Ureter (tissue), 1 donor: Measurements from ENCODE around the gene MYNN. TPM values are rescaled to one million over a fixed set of nuclear protein-coding genes. Genes with fewer than 3 reads are reported as not detected.
"Not testable (repeated sequence)": the region's sequence is repeated elsewhere in the genome, so short reads cannot be mapped to it uniquely, and the experiment has no call there.

ENCODE experiments used
- DNase-seq: peaks from one replicate; pipeline ENCODE4 v3.0.0-alpha.2; 2020; ENCODE audit warnings: low spot score
- total RNA-seq: library from RNA; stranded (reverse); gene quantifications from one replicate; pipeline ENCODE4 v1.2.4, GENCODE V29; 2023
- donor health status: DM: yes; HTN: yes; CAD: no.

Gene MYNN
- total RNA-seq, result 18.5 TPM

DNA sequence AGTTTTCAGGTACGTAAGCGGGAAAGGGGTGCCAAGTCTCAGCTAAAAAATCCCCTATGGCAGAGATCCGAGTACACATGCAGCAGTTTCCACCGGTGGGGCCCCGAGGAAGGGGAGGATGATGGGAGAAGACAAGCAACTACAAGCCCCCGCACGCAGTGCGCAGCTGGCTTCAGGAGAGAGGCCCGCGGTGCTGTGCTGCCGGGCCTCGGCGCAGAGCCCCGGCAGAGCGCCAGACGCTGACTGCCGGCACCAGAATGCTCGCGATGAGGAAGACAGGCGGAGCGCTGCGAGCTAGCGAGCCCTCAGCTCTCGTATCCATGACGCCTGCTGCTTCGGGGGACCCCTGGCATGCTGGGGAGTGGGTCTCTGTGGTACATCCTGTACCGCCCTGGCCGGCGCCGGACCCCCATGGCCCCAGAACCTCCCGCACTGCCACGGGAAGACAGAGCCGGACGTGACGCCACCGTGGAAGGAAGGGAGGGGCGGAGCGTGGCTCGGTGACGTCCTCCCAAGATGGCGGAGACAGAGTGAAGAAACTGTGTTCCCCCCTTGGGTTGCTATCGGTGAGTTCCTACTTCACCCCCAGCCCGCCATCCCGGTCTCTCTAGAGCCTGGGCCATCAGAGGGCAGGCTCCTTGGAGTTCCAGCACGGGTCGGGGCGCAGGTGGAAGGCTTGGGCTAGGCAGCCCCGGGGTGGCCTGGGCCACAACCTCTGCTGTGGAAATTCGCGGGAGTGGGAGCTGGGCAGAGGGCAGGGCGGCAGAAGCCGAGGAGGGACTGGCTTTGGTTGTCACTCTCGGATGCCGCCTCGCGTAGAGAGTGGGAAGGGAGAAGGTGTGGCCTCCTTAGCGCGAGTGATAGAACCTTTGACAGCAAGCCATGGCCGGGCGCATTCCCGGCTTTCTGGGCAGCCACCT is at the start of gene MYNN:
Gene MYNN, plus strand, starts transcription at position 500 of the 920 bp plus-strand sequence. CDS start 900 bp downstream, outside the sequence.
- DNase-seq, result peak; percentile 95

DNA sequence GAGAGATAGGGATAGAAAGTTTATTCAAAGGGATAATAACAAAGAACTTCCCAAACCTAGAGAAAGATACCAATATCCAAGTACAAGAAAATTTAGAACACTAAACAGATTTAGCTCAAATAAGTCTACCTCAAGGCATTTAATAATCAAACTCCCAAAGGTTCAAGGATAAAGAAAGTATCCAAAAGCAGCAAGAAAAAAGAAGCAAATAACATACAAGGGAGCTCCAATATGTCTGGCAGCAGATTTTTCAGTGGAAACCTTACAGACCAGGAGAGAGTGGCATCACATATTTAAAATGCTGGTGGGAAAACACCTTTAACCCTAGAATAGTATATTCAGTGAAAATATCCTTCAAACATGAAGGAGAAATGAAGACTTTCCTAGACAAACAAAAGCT is 41.3 kb upstream of the MYNN start:
- not testable (repeated sequence) for DNase-seq

DNA sequence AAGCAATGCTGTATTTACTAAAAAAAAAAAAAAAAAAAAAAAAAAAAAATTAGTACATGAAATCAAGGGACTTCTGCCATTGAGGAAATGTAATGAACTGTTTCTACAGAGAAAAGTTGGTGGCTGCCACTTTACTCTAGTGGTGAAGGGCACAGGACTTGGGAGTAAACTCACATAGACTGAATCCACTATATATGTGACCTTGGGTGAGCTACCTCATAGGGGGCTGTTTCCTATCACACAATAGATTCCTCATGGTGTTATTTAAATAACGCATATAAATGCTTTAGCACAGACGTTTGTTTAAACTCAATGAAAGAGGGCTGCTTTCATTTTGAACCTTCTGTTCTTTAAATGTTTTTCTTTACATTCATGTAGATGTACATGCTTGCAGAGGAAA is 34.1 kb upstream of the MYNN start:
- DNase-seq, result no peak

DNA sequence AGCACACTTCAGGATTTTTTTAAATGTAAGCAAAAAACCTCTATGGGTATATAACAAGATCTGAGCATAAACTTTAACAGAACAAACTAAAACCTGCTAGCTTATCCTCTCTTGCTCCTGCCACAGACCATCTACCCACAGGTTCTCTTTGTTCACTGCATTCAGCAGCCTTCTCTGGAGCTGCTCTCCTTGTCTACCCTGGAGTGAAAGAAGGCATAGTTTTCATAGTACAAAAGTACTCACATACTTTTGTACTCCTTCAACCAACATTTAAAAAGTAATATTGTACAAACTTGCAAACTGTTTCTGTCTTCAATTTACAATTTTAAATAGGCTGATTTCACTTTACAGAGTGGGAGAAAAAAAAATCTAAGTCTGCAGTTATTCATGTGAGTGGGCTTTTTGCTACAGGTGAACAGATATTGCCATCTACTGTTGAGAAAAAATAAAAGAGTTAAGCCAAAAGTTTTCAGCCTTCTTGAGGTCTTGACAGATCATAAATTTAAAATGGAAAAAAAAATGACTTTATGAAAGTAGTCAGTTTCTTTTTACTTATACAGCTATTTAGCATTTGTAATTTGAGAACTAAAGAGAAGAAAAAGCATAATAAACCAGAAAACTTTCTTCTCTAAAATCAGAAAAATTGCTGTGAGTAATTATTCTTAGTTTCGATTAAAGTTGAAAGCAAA is 28.7 kb upstream of the MYNN start:
- no peak for DNase-seq

DNA sequence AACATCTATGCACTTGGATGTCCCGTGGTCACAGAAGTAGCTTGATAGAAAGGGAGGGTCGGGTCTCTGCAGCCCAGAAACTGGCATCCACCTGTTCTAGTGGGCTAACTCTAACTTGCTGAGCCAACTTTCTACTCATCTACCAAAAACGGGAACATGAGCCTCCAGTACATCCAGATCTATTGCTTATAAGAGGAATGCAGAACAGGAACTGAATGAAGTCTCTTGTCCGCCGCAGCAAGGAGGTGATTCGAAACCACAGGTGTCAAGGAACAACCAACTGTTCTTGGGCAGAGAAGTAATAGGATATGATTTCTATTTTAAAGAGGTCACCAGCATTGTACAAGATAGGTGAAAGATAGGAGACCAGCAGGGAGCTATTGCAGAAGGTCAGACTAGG is 26.3 kb upstream of the MYNN start:
- DNase-seq, result no peak

DNA sequence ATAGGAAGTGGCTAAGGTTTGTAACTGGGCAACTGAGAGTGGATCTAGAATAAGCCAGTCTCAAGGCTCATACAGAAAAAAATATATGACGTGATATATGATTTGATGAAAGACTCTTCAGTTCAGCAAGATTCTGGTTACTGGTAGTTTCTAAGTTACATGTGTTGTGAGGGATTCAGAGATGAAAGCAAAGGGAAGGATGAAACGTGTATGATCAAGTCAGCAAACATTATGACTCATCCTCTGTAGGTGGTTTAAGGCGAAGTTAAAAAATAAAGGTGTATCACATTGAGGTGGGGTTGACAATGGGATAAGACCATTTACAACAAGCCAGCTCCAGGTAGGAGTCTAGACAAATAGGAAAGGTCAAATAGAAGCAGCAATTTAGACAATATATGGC is 24.5 kb upstream of the MYNN start:
- no peak for DNase-seq

DNA sequence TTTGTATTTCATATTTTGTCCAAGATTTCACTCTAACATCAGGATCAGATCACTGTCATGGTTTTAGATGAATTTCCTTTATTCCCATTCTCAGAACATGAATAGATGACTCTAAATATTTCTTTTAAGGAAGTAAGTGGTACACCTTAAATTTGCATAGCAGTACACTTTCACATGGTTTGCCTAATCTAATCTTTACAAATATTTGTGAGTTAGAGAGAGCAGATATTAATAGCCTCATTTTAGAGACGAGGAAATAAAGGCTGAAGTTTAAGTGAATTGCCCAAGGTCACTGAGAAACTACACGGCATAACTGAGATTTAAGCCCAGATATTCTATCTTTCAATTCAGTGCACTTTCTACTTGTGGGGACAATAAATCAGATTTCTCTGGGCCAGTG is 22.5 kb upstream of the MYNN start:
- DNase-seq, result no peak

DNA sequence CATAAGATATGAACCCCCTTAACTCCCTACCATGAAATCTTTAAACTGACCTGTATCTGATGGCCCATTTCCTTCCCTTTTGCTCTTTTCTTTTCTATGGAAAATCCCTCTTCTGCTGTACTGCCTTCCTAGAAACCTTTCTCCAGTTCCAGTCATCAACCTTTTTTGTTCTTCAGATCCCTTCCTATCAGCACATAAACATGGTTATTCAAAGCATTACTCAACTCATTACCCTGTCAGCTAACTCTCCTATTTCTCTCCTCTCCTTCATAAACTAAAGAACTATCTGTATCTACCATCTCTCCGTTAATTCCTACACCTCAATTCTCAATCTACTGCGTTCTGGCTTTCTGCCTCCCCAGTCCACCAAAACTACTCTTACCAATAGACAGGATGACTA is 21.3 kb upstream of the MYNN start:
- DNase-seq, result no peak

DNA sequence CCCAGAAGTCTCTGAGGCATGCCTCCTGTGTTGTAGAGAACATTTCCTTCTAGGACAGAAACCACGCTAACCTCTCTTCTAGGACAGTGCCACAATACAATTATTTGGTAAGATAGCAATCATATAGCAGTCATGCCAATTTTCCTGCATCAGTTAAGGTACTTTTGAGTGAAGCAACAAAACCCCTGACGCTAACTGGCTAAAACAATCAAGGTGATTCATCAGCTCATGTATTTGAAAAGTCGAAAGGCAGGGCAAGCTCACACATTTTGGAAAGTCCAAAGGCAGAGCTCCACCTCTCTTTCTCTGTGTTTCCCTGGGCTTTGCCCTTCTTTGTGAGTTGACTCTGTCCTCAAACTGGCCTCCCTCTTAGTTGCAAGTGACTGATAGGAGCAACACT is 18.5 kb upstream of the MYNN start:
- no peak for DNase-seq

DNA sequence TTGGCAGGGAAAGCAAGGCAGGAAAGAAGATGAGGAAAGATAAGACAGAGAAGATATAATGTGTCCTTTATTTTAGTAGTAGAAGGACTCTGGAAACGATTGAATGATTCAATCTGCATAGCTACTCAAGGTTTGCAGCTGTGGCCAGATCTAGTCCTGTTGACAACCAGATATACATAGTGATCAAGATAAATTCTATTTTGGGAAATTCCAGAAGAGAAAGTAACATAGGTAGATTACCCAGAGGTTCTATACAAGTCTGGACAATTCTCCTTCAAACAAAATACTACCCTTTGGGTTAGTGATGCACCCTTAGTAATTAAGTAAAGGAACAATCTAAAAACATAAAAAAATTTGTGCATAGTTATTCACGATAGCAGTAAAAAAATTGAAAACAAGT is 17.7 kb upstream of the MYNN start:
- DNase-seq, result no peak

DNA sequence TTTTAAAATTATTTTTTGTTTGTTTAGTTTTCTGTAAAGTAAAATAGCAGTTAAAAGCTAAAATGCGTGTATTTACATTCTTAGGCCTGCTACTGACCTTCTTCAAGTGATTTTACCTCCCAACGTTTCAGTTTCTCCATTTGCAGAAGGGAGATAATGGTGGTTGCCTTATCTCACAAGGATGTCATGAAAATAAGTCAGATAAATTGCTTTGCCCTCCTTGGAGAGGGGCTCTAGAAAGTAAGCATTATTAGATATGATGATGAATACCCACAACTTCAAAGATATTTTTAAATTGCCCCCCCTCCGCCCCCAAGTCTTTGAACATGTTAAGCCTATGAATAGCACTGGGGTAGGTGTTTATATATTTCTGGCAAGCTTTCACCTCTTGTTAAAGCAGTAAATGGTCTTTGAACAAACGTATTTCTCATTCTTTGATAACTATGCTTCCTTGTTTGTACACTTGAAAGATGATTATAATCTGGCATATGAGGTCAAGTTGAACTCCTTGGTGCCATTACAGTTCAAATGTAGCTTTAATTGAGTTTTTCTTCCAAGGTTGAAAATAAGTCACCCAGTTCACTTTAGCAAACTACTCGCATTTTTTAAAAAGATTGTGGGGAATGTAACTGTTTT is 14.7 kb upstream of the MYNN start:
- no peak for DNase-seq

DNA sequence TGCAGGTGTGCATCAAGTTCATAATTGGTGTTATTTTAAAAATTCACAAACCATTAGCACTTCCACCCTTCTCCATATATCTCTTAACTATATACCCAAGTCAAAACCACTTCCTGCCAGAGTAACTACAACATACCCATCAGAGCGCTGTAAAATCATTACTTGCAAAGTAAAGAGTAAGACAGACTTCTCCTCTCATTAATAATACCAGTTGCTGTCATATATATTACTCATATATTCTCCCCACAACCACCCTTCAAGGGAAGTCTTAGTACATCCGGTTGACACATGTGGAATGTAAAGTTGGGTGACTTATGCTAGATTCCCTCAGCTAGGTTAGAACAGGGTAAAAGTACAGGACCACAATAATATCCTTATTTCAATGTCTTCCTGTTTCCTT is 13.9 kb upstream of the MYNN start:
- no peak for DNase-seq

DNA sequence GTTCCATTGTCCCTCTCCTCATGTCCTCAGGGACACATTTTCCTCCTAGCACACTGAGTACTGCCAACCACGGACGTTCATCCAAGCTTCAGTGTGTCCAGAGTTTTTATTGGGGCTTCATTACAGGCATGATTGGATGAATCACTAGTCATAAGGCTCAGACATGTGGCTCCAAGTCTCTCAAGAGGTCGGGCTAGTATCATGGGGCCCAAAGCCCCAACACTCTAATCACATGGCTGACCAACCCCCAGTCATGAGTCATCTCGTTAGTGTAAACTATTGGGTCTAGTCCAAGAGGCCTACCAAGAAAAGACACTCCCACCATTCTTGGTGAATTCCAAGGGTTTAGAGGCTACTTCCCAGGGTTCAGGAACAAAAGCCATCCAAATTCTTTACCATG is 12.7 kb upstream of the MYNN start:
- DNase-seq, result no peak

DNA sequence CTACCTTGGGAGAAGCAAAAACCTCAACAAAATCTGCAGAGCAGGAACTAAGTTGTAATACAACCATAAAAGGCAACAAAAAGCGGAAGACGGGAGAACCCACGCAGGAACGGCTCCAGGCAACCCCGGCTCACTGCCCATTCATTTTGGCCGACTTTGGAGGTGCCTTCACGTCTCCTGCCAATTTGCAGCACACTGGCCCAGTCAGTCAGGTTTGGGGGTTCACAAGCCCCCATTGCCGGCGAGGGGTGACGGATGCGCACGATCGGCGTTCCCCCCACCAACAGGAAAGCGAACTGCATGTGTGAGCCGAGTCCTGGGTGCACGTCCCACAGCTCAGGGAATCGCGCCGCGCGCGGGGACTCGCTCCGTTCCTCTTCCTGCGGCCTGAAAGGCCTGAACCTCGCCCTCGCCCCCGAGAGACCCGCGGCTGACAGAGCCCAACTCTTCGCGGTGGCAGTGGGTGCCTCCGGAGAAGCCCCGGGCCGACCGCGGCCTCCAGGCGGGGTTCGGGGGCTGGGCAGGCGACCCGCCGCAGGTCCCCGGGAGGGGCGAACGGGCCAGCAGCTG is 8.8 kb upstream of the MYNN start:
- peak; percentile 81 for DNase-seq

DNA sequence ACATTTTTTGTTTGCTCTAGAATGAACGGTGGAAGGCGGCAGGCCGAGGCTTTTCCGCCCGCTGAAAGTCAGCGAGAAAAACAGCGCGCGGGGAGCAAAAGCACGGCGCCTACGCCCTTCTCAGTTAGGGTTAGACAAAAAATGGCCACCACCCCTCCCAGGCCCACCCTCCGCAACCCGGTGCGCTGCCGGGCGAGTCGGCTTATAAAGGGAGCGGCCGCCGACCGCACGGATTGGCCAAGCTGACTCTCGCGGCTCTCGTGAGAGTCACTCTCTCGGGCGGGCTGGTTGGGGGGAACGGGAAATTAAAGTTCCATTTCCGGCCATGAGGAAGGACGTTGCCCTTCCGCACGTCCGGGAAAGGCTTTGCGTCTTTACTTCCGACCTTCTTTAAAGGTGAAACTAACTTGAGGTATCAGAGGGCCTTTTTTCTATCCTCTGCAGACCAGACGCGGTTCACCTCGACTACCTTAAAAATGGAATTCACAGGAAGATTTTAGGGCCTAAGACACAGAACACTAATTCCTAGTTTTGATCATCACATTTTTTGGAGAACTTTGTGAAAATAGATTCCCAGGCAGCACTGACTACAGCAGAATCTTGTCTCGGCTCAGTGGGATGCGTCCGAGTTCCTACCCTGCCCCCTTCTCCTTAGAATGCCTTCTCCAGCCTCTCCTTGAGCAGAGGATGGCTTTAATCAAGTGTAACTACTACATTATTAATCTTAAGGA is 8.1 kb upstream of the MYNN start, which contains the start of gene TERC:
Gene TERC, minus strand, starts transcription at position 179 of the 731 bp plus-strand sequence.
- peak; percentile 97 for DNase-seq

DNA sequence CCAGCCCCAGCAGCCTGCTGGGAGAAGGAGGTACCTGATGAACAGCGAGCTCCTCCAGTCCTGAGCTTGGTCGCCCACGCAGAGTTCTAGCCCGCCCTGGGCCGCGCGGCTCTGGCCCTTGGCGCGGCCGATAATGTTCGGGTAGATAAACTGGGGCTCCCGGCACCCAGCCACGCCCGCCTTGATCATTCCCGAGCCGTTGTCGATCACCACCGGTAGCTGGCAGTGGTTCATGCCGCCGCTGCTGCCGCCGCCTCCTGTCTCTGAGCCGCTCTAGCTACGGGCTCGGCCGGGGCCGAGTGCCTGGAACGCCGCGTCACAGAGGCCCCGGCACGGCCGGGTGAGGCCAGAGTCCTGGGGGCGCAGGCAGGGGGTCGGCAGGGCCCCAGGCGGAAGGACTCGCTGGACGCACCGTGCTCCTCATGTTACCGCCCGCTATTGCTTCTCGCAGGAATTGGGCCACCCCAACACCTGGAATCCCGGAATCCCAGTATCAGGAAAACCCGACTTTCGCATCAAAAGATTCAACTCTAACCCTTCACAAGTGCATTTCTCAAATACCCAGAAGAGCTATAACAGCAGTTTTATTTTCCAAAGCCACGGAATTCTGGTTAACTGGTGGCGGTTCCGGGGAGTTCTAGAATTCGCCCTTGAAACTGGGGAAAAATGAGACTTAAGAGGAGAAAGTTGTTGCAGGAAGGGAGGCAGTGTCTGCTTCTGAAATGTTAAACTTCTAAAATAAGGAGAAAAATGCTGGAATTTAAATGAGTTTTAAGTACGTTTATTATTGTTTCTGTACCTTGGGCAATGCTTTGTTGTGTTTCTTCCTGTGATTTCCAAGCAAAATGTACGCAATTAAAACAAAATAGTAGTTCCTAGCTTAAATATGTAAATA is 3.7 kb upstream of the MYNN start, which contains the start of gene ACTRT3:
Gene ACTRT3, minus strand, starts transcription at position 275 of the 895 bp plus-strand sequence. Its CDS starts 41 bp downstream, at position 234.
- DNase-seq, result peak; percentile 63

DNA sequence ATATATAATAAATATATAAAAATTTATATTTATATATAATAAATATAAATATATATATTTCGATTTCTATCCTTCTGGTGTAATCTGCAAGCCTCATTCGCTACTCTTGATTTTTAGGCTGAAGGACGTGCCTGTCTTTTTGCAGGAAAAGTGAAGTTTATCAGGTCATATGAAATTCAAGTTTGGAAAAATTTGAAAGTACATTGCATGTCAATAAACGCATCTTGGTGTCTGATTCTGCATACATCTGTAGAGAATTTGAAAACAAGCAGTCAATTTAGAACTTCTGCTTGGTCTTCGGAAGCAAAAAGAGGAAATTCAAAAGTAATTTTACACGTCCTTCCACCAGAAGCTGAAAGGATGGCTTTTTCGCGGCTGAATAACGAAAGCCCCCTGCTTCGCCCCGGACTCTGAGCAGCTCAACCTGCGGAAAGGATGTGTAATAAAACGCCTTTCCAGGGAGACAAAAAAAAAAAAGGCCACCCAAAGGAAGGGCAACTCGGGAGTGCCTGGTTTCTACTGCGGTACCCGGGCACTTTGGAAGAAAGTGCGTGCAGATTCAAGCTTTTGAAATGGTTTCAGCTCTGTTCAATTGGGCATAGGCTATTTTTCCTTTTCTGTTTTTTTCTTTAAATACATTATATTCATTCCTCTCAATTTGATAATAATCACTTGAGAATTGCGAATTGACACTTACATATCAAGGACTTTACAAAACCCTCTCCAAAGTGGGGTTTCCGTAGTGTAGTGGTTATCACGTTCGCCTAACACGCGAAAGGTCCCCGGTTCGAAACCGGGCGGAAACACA is 1.5 kb upstream of the MYNN start:
- peak; percentile 64 for DNase-seq

DNA sequence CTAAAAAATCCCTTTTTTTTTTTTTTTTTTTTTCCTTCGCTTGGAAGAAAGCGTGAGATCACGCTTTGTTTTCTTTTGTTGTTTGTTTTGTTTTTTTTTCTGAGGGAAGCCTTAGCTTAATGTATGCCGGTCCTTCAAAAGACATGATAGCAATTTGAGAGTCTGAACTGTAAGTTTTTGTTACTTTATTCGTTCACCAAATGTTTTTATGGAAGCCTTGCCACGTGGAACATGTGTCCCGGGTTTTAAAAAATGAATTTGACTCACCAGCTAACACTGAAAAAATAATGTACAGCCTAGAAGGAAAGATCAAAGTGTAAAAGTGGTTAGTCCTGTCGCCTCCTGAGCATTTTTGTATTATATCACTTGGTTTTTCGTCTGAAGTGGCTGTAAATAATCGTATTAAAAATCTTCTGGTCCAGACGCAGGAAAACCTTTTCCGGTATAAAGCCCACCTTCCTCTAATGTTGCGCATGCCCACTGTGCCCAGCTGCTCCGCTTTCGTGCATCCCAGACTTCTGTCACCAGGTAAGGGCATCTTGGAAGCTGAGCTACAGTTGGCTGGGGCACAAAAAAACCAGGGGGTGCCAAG is 795 bp upstream of the MYNN start:
- peak; percentile 84 for DNase-seq

DNA sequence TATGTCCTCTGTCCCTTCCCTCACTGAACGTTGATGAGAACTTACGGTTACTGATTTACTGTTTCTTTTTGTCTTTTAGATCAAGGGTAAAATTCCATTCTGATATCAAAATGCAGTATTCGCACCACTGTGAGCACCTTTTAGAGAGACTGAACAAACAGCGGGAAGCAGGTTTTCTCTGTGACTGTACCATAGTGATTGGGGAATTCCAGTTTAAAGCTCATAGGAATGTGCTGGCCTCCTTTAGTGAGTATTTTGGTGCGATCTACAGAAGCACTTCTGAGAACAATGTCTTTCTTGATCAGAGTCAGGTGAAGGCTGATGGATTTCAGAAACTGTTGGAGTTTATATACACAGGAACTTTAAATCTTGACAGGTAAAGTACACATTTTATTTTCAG is 990 bp downstream of the MYNN start:
- no peak for DNase-seq
